A673 (cell line): ENCODE results near the gene TRA2B.

Experiments used
- EZH2 ChIP-seq: fragments of 200-600 bp; sonication (generic); IDR thresholded peaks from 2 replicates; pipeline ENCODE4 v1.6.1; 2017; ENCODE audit warnings: borderline replicate concordance, low read depth, mild to moderate bottlenecking, mixed read lengths, antibody characterized with exemption, low read length; ENCODE audit not compliant: poor library complexity, severe bottlenecking
- TF ChIP-seq, protein P1 (sequence below): fragments of 300-800, 200-600 bp; sonication (generic); conservative IDR thresholded peaks from 2 replicates; pipeline ENCODE4 v1.5.1; 2017; ENCODE audit warnings: low read depth, mild to moderate bottlenecking, antibody characterized with exemption, low read length, moderate library complexity, mixed read lengths

DNA sequence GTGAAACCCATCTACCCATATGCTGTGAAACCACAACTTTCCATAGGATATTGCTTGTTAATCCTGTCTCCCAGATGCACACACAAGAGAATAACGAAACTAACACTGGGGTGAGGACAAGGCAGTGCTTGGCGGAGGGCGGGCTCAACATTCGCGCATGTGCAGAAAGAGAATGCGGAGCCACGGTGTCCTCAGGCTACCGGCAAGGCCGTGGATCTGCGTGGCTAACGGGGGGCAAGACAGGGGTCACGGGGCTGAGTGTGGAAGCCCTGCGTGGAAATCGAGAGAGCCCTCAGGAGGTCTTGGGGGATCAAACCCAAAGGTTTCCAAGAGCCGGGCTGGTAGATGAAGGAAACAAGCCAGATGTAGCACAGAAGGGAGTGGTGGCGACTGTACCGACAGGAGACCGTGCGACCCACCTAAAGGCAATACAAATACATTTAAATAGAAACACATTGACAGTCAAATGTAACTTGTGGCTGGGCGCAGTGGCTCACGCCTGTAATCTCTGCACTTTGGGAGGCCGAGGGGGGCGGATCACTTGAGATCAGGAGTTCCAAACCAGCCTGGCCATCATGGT lies 48.5 kb upstream of the TRA2B start:
- TF ChIP-seq, protein P1, sequence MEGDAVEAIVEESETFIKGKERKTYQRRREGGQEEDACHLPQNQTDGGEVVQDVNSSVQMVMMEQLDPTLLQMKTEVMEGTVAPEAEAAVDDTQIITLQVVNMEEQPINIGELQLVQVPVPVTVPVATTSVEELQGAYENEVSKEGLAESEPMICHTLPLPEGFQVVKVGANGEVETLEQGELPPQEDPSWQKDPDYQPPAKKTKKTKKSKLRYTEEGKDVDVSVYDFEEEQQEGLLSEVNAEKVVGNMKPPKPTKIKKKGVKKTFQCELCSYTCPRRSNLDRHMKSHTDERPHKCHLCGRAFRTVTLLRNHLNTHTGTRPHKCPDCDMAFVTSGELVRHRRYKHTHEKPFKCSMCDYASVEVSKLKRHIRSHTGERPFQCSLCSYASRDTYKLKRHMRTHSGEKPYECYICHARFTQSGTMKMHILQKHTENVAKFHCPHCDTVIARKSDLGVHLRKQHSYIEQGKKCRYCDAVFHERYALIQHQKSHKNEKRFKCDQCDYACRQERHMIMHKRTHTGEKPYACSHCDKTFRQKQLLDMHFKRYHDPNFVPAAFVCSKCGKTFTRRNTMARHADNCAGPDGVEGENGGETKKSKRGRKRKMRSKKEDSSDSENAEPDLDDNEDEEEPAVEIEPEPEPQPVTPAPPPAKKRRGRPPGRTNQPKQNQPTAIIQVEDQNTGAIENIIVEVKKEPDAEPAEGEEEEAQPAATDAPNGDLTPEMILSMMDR = no peak
- no peak for TF ChIP-seq EZH2
